ENCODE measurements around the gene AUTS2.

AUTS2 gene

DNA sequence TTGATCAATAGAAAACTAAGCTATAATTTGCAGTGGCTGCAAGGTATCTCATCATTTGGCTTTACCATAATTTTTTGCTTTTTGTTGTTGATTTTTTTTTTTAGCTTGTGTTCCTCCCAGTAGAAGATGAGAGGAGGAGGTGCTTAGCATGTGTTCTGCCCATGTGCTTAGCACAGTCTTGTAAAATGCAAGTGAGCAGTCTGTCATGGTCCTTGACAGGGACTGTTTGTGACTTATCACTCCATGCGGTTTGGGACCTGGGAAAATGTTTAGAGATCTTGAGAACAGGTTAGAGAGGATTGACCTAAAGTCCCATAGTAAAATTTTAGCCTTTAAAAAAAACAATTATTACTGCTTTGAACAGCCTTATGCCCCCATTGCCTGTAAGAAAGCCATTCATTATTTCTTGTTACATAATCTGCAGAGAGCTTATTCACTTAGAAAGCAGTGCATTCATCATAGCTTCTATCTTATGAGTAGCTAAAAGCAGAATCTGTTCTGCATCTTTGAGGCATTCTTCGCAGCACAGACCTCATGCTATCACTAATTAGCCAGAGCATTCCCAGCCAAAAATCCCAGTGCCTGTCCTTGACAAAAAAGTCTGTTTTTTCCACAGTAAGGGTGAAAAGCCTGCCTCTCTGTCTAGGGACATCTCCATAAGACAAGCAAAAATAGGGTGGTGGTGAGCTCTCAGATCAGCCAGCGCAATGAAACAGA, 784.9 kb downstream of the AUTS2 start:
- Histone ChIP-seq H3K9me3 (ENCODE audit: severe bottlenecking) (no peaks in the 10 kb centered on the region), H3K27me3 (ENCODE audit: insufficient read depth, poor library complexity, severe bottlenecking) (no peaks in the 10 kb centered on the region), H3K27ac (ENCODE audit: poor library complexity, severe bottlenecking) (no peak overlapping the region), H3K4me3 (ENCODE audit: severe bottlenecking) (no peak overlapping the region), H3K4me1 (ENCODE audit: insufficient read depth, poor library complexity, severe bottlenecking) (no peaks in the 10 kb centered on the region), H3K36me3 (ENCODE audit: low read depth) (no peaks in the 10 kb centered on the region)
- ATAC-seq (ENCODE audit: low read depth): no peak
- TF ChIP-seq, protein P1, sequence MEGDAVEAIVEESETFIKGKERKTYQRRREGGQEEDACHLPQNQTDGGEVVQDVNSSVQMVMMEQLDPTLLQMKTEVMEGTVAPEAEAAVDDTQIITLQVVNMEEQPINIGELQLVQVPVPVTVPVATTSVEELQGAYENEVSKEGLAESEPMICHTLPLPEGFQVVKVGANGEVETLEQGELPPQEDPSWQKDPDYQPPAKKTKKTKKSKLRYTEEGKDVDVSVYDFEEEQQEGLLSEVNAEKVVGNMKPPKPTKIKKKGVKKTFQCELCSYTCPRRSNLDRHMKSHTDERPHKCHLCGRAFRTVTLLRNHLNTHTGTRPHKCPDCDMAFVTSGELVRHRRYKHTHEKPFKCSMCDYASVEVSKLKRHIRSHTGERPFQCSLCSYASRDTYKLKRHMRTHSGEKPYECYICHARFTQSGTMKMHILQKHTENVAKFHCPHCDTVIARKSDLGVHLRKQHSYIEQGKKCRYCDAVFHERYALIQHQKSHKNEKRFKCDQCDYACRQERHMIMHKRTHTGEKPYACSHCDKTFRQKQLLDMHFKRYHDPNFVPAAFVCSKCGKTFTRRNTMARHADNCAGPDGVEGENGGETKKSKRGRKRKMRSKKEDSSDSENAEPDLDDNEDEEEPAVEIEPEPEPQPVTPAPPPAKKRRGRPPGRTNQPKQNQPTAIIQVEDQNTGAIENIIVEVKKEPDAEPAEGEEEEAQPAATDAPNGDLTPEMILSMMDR (IDR thresholded peaks at IDR 0.05; ENCODE audit: poor library complexity, severe bottlenecking): no peak
- DNase-seq (ENCODE audit: low spot score): no peak

DNA sequence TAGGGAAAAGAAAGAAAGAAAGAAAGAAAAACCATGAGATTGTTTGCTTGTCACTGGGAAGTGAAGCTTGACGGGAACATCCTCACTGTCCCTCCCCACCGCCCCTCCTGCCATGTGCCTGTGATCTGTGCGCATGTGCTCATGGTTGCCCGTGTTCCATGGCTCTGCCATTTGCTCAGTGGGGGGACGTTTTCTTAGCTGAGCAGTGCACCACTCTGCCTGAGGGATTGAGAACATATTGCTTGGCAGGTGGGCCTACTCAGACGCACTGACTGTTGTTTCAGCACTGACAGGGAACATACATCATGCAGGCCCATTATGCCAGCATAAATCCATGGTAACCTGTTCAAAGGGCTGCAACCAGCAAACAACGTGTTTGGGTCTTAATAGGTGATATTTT, 785.7 kb downstream of the AUTS2 start:
- H3K27ac ChIP-seq (ENCODE audit: poor library complexity, severe bottlenecking): no peak overlapping the region
- H3K4me1 ChIP-seq (ENCODE audit: insufficient read depth, poor library complexity, severe bottlenecking): no peaks in the 10 kb centered on the region
- H3K36me3 ChIP-seq (ENCODE audit: low read depth): no peaks in the 10 kb centered on the region
- TF ChIP-seq, protein P1 (IDR thresholded peaks at IDR 0.05; ENCODE audit: poor library complexity, severe bottlenecking): no peak
- no peaks in the 10 kb centered on the region for H3K27me3 ChIP-seq (ENCODE audit: insufficient read depth, poor library complexity, severe bottlenecking)
- DNase-seq (ENCODE audit: low spot score) (no peak), ATAC-seq (ENCODE audit: low read depth) (no peak)
- H3K4me3 ChIP-seq (ENCODE audit: severe bottlenecking): no peak overlapping the region
- no peaks in the 10 kb centered on the region for H3K9me3 ChIP-seq (ENCODE audit: severe bottlenecking)

DNA sequence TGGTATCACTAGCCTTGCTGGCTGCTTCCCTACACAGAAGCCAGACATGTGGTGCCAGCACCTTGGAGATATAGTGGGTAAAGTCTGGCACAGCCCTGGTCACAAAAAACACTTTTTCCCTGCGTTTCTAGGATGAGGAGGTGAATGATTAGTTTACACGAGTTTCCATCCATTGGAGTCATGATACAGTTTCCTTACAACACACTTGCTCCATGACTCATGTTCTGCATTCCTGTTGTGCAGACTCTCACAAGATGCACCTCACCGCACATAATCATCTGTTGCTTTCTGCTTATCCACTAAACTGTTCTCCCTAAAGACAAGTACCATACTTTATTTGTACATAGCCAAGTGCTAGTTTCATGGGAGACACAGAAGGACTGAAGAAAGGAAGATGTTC, 786.6 kb downstream of the AUTS2 start:
- Histone ChIP-seq H3K27me3 (ENCODE audit: insufficient read depth, poor library complexity, severe bottlenecking) (no peaks in the 10 kb centered on the region), H3K4me1 (ENCODE audit: insufficient read depth, poor library complexity, severe bottlenecking) (no peaks in the 10 kb centered on the region), H3K27ac (ENCODE audit: poor library complexity, severe bottlenecking) (no peak overlapping the region), H3K4me3 (ENCODE audit: severe bottlenecking) (no peak overlapping the region), H3K9me3 (ENCODE audit: severe bottlenecking) (no peaks in the 10 kb centered on the region), H3K36me3 (ENCODE audit: low read depth) (no peaks in the 10 kb centered on the region)
- ATAC-seq (ENCODE audit: low read depth) (no peak), DNase-seq (ENCODE audit: low spot score) (no peak)
- TF ChIP-seq, protein P1 (IDR thresholded peaks at IDR 0.05; ENCODE audit: poor library complexity, severe bottlenecking): no peak

DNA sequence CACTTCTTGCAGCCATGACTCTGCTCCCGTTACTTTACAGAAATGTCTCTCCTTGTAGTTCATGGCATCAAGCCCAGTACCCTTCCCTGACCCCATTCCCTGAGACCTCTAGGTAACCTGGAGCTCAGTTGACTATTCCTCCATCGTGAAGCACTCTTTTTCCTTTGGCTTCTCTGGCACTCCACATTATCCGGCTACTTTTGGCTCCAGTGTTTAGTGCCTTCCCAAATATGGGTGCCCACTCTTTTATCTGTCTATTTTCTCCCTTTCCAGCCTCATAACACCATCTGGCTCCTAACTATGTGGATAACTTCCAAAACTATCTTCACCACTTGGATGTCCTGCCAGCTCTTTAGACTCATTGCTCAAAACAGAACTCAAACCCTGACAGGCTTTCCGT, 788.9 kb downstream of the AUTS2 start:
- no peak for ATAC-seq (ENCODE audit: low read depth)
- DNase-seq (ENCODE audit: low spot score): no peak

More for the DNA sequence above, 788.9 kb downstream of the AUTS2 start:
- no peaks in the 10 kb centered on the region for H3K36me3 ChIP-seq (ENCODE audit: low read depth)
- no peaks in the 10 kb centered on the region for H3K9me3 ChIP-seq (ENCODE audit: severe bottlenecking)
- H3K4me3 ChIP-seq (ENCODE audit: severe bottlenecking): no peak overlapping the region
- TF ChIP-seq, protein P1 (IDR thresholded peaks at IDR 0.05; ENCODE audit: poor library complexity, severe bottlenecking): no peak
- H3K27ac ChIP-seq (ENCODE audit: poor library complexity, severe bottlenecking): no peak overlapping the region
- no peaks in the 10 kb centered on the region for H3K4me1 ChIP-seq (ENCODE audit: insufficient read depth, poor library complexity, severe bottlenecking)
- H3K27me3 ChIP-seq (ENCODE audit: insufficient read depth, poor library complexity, severe bottlenecking): no peaks in the 10 kb centered on the region
